Activated CD4-positive, alpha-beta T cell treated with anti-CD3 and anti-CD28 coated beads, Interleukin-2, Interleukin-6, amounts not matched to agents 100 ng/mL and 50 ng/mL, durations not matched to agents 16 hours and 8 hours (primary cell): ENCODE results near the gene MUC21.
"Not testable (repeated sequence)": the region's sequence is repeated elsewhere in the genome, so short reads cannot be mapped to it uniquely, and the experiment has no call there.

Source experiments
- DNase-seq: peaks from one replicate; pipeline ENCODE4 v3.0.0-alpha.2; 2020

Gene MUC21

GRCh38 chr6:31010393-31011060, 27.0 kb downstream of the MUC21 start, which contains the start of gene MUC22:
Gene MUC22, plus strand, starts transcription at chr6:31010474. Its CDS starts 233 bp downstream, at chr6:31010707.
- DNase-seq = no peak

- DNase-seq = no peak
These were observed 27.6 kb downstream of the MUC21 start for GRCh38 chr6:31011153-31011552.

GRCh38 chr6:31016659-31017299, 33.3 kb downstream of the MUC21 start:
- no peak for DNase-seq

GRCh38 chr6:31017436-31017835, 33.9 kb downstream of the MUC21 start:
- not testable (repeated sequence) for DNase-seq

GRCh38 chr6:31020057-31020456, 36.5 kb downstream of the MUC21 start:
- no peak for DNase-seq

GRCh38 chr6:31020631-31021255, 37.2 kb downstream of the MUC21 start:
- DNase-seq = not testable (repeated sequence)

- not testable (repeated sequence) for DNase-seq
These were observed 38.4 kb downstream of the MUC21 start for GRCh38 chr6:31021705-31022531.

- DNase-seq = no peak
These were observed 42.1 kb downstream of the MUC21 start for GRCh38 chr6:31025595-31025994.

GRCh38 chr6:31031095-31031494, 47.6 kb downstream of the MUC21 start:
- DNase-seq = no peak

- DNase-seq = no peak
These were observed 49.6 kb downstream of the MUC21 start for GRCh38 chr6:31033075-31033474.

GRCh38 chr6:31035862-31036497, 52.5 kb downstream of the MUC21 start:
- no peak for DNase-seq

- DNase-seq = no peak
These were observed 53.7 kb downstream of the MUC21 start for GRCh38 chr6:31037169-31037568.

- no peak for DNase-seq
These were observed 54.2 kb downstream of the MUC21 start for GRCh38 chr6:31037682-31038081.

GRCh38 chr6:31038559-31038958, 55.0 kb downstream of the MUC21 start:
- no peak for DNase-seq
